WI38 (cell line): ENCODE measurements around the gene ACTR3.

ENCODE experiments used
- H3K4me3 ChIP-seq: 2 replicates; pipeline ENCODE4 v1.5.1; 2011; ENCODE audit warnings: low read depth, mild to moderate bottlenecking, control low read depth, low read length
- TF ChIP-seq, protein P1 (sequence below): IDR thresholded peaks from 2 replicates; pipeline ENCODE4 v1.5.1; 2012; ENCODE audit warnings: low read depth, mild to moderate bottlenecking, control low read depth, low read length

ACTR3 gene

DNA sequence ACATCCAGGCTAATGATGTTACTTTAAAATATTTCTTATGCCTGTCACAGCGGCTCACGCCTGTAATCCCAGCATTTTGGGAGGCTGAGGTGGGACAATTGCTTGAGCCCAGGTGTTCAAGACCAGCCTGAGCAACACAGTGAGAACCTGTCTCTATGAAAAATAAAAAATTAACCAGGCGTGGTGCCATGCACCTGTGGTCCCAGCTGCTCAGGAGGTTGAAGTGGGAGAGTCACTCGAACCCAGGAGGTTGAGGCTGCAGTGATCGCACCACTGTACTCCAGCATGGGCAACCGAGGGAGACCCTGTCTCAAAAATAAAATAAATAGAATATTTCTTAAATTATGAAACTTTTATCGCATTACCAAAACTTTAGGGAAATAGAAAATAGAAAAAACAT lies 28.1 kb upstream of the ACTR3 start:
- no peak overlapping the region for H3K4me3 ChIP-seq
- TF ChIP-seq, protein P1, sequence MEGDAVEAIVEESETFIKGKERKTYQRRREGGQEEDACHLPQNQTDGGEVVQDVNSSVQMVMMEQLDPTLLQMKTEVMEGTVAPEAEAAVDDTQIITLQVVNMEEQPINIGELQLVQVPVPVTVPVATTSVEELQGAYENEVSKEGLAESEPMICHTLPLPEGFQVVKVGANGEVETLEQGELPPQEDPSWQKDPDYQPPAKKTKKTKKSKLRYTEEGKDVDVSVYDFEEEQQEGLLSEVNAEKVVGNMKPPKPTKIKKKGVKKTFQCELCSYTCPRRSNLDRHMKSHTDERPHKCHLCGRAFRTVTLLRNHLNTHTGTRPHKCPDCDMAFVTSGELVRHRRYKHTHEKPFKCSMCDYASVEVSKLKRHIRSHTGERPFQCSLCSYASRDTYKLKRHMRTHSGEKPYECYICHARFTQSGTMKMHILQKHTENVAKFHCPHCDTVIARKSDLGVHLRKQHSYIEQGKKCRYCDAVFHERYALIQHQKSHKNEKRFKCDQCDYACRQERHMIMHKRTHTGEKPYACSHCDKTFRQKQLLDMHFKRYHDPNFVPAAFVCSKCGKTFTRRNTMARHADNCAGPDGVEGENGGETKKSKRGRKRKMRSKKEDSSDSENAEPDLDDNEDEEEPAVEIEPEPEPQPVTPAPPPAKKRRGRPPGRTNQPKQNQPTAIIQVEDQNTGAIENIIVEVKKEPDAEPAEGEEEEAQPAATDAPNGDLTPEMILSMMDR, result no peak

DNA sequence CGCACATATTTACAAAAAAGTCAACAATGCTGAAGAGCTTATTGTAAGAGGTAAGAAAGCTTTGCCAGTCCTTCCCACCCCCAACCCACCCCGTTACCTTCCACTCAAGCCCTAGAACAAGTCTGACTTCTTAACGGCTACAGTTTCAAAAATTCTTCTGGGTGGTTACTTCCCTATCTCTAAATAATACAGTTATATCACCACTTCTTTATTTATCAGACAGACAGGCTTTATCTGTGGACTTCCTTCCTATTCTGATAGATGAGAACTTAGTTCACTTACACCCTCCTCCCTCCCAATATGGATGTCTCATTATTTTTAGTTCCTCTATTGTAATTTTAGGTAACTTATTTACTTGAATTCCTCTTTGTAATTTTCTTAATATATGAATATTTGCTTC lies 26.7 kb upstream of the ACTR3 start:
- H3K4me3 ChIP-seq, result no peak overlapping the region
- TF ChIP-seq, protein P1, result no peak

DNA sequence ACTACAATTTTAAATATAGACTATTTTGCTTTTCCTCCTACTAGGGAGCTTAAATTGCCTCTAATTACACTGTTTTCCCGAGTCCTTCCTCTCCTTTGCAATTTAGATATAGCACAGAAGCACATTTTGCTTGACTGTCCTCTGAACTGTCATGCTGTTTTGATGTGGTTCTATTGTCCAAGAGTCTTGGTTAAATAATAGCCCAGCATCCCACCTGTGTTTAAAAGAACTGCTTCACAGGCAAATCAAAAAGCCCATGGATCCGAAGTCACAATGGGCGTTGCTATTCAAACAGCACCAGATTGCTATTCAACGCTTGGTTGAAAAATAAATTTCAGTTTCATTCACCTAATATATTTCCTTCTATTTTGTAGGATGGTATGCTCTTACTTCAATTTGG lies 22.3 kb upstream of the ACTR3 start:
- no peak overlapping the region for H3K4me3 ChIP-seq
- TF ChIP-seq, protein P1, result no peak

DNA sequence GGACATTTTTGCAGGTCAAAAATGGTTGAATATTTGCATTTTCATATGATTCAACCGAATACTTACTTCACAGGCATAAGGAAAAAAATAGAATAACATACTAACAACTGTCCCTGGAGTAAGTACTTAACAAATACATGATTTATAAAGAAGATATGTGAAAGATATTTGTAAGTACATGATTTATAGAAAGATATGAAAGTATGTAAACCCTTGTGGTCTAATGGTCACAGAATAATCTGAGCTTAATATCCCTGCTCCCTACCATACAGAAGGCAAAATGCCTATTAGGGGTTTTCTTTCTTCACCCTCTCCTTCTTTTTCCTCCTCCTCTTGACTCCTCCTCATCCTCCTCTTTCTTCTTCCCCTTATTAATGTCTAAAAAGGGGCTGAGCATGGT lies 20.6 kb upstream of the ACTR3 start:
- TF ChIP-seq, protein P1, result no peak

DNA sequence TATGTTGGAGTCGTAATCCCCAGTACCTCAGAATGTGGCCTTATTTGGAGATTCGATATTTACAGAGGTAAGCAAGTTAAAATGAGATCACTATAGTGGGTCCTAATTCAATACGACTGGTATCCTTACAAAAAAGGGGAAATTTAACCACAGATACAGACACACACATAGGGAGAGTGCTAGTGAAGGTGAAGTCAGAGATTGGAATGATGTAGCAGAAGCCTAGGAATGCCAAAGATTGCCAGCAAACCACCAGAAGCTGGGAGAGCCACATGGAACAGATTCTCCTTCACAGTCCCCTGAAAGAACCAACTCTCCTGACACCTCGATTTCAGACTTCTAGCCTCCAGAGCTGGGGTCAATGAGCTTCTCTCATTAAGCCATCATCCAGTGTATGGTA lies 17.7 kb upstream of the ACTR3 start:
- TF ChIP-seq, protein P1, result no peak
- no peak overlapping the region for H3K4me3 ChIP-seq

More for the DNA sequence above, 20.6 kb upstream of the ACTR3 start:
- no peak overlapping the region for H3K4me3 ChIP-seq

DNA sequence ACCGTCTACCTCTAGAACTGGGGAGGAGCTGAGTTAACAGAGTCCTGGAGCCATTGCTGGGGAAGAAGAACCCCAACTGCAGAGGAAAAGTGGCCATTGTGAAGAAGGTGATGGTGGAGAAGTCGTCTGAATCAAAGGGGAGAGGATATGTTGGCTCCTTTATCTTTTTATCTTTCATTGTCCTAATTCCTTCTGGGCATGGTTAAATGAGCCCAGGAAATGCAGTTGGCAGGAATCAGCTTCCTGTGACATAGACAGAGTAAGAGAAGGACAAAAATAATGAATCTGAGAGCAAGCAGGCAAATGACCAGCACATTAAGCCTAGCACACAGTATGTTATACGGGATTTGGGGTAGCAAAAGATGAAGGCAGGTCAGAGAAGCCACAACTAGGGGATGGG lies 16.0 kb upstream of the ACTR3 start:
- TF ChIP-seq, protein P1, result no peak
- no peak overlapping the region for H3K4me3 ChIP-seq

DNA sequence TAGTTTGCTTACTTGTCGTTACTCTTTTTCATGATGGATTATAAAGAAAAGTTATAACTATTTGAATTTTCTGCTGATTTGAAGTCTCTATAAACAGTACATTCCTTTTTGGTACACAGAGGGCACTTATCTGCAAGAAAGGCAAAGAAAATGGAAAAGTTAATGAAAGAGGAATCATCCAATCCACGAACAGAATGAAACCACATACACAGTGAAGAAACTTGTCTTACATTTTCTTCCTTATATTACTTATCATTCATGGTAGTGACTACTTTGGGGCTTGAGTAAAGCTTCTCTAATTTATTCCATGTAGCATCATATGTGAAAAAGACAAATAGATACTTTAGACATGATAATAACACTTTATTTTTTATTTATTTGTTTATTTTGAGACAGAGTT lies 14.8 kb upstream of the ACTR3 start:
- TF ChIP-seq, protein P1, result no peak
- H3K4me3 ChIP-seq, result no peak overlapping the region
